ENCODE data around the gene FGD5. TPM values are rescaled to one million over a fixed set of nuclear protein-coding genes. Genes with fewer than 3 reads are reported as not detected.

The FGD5 gene
- total RNA-seq, 4 donors from 2014 or later = 0.80 to 12.0 (median 3.9) TPM

GRCh38 chr3:14869917-14870782, 51.4 kb downstream of the FGD5 start:
- Histone ChIP-seq H3K4me3 (no peak overlapping the region), H3K27me3 (peaks cover 0 to 13% (median 0%) of the 10 kb centered on the region in 4 donors), H3K9me3 (no peaks in the 10 kb centered on the region), H3K36me3 (no peaks in the 10 kb centered on the region), H3K4me1 (peaks cover 0 to 22% (median 7%) of the 10 kb centered on the region in 3 donors), H3K27ac (no peak overlapping the region)
- TF ChIP-seq POLR2A (IDR thresholded peaks at IDR 0.05) = no peak
- TF ChIP-seq CTCF (IDR thresholded peaks at IDR 0.05) = no peak
- DNase-seq = no peak
- 77 to 89% methylated on average over 11 to 13 of the region's 17 CpGs for WGBS, 2 donors
- intact Hi-C loops (cut with DNase I) = no loop called here

GRCh38 chr3:14870783-14871060, 52.0 kb downstream of the FGD5 start:
- H3K27me3 ChIP-seq = peaks cover 0 to 11% (median 0%) of the 10 kb centered on the region in 4 donors
- H3K9me3 ChIP-seq = no peaks in the 10 kb centered on the region
- no peaks in the 10 kb centered on the region for H3K36me3 ChIP-seq
- 62 to 76% methylated on average over 4 of the region's 4 CpGs for WGBS, 2 donors
- no peak for TF ChIP-seq CTCF (IDR thresholded peaks at IDR 0.05)
- TF ChIP-seq POLR2A (IDR thresholded peaks at IDR 0.05) = no peak
- no peak overlapping the region for H3K27ac ChIP-seq
- H3K4me1 ChIP-seq = peaks cover 0 to 22% (median 7%) of the 10 kb centered on the region in 3 donors
- intact Hi-C loops (cut with DNase I) = no loop called here
- DNase-seq = no peak
- H3K4me3 ChIP-seq = no peak overlapping the region

GRCh38 chr3:14871456-14872200, 52.9 kb downstream of the FGD5 start:
- H3K4me1 ChIP-seq = peaks cover 0 to 24% (median 10%) of the 10 kb centered on the region in 3 donors
- H3K4me3 ChIP-seq = no peak overlapping the region
- 66 to 73% methylated on average over 7 to 10 of the region's 10 CpGs for WGBS, 2 donors
- intact Hi-C loops (cut with DNase I) = no loop called here
- TF ChIP-seq POLR2A (IDR thresholded peaks at IDR 0.05) = no peak
- no peak for TF ChIP-seq CTCF (IDR thresholded peaks at IDR 0.05)
- H3K27ac ChIP-seq = peak overlapping the region in 2 of 4 donors; percentile 25 to 44
- H3K9me3 ChIP-seq = no peaks in the 10 kb centered on the region
- H3K36me3 ChIP-seq = no peaks in the 10 kb centered on the region
- DNase-seq = no peak
- peaks cover 0 to 10% (median 0%) of the 10 kb centered on the region in 4 donors for H3K27me3 ChIP-seq

- Histone ChIP-seq H3K9me3 (no peaks in the 10 kb centered on the region), H3K4me1 (peaks cover 5 to 35% (median 21%) of the 10 kb centered on the region in 3 donors), H3K36me3 (no peaks in the 10 kb centered on the region), H3K27ac (no peak overlapping the region), H3K27me3 (peaks cover 0 to 10% (median 0%) of the 10 kb centered on the region in 4 donors), H3K4me3 (no peak overlapping the region)
- intact Hi-C loops (cut with DNase I) = no loop called here
- 67 to 91% methylated on average over 4 of the region's 4 CpGs for WGBS, 2 donors
- no peak for TF ChIP-seq POLR2A (IDR thresholded peaks at IDR 0.05)
- TF ChIP-seq CTCF (IDR thresholded peaks at IDR 0.05) = no peak
- no peak for DNase-seq
These were observed 53.9 kb downstream of the FGD5 start for GRCh38 chr3:14872706-14873105.

- peak overlapping the region in 1 of 4 donors; percentile 32 for H3K27ac ChIP-seq
- no peak overlapping the region for H3K4me3 ChIP-seq
- 64 to 84% methylated on average over 2 to 3 of the region's 4 CpGs for WGBS, 2 donors
- TF ChIP-seq CTCF (IDR thresholded peaks at IDR 0.05) (no peak), POLR2A (IDR thresholded peaks at IDR 0.05) (no peak)
- peaks cover 0 to 9% (median 0%) of the 10 kb centered on the region in 4 donors for H3K27me3 ChIP-seq
- intact Hi-C loops (cut with DNase I) = no loop called here
- no peak for DNase-seq
- H3K36me3 ChIP-seq = no peaks in the 10 kb centered on the region
- peaks cover 5 to 52% (median 30%) of the 10 kb centered on the region in 3 donors for H3K4me1 ChIP-seq
- no peaks in the 10 kb centered on the region for H3K9me3 ChIP-seq
These were observed 56.0 kb downstream of the FGD5 start for GRCh38 chr3:14874784-14875183.

All from esophagus squamous epithelium (tissue), 5 donors.